HUES64 (cell line): Measurements from ENCODE around the gene KIF18A.

Source experiments
- H3K27ac ChIP-seq: 2 replicates; pipeline ENCODE4 v1.7.0; 2013; ENCODE audit warnings: low read depth, low read length, inconsistent platforms
- H3K27me3 ChIP-seq: 2 replicates; pipeline ENCODE4 v1.6.1; 2013; ENCODE audit warnings: mild to moderate bottlenecking, low read length; ENCODE audit not compliant: insufficient read depth
- H3K36me3 ChIP-seq: 2 replicates; pipeline ENCODE4 v1.6.1; 2013; ENCODE audit warnings: mild to moderate bottlenecking, low read length; ENCODE audit not compliant: insufficient read depth
- H3K4me1 ChIP-seq: 2 replicates; pipeline ENCODE4 v1.6.1; 2013; ENCODE audit warnings: mild to moderate bottlenecking, low read length, moderate library complexity; ENCODE audit not compliant: insufficient read depth
- H3K4me3 ChIP-seq: 2 replicates; pipeline ENCODE4 v1.5.1; 2013; ENCODE audit warnings: mild to moderate bottlenecking, low read length, moderate library complexity
- H3K9ac ChIP-seq: 2 replicates; pipeline ENCODE4 v1.6.1; 2013; ENCODE audit warnings: mild to moderate bottlenecking, low read depth, low read length
- H3K9me3 ChIP-seq: 2 replicates; pipeline ENCODE4 v1.6.1; 2013; ENCODE audit warnings: low read depth, low read length; ENCODE audit not compliant: insufficient read depth
- WGBS: fragments of 150-250, 120-280 bp; methylation state at CpG from one replicate; pipeline ENCODE4 v1.1.7; 2013; ENCODE audit warnings: missing lambda C conversion rate; 5-methylcytosine and 5-hydroxymethylcytosine counted together

The KIF18A gene

GRCh38 chr11:27996066-27996465 lies 111.9 kb downstream of the KIF18A start:
- no peak overlapping the region for H3K27ac ChIP-seq
- H3K4me1 ChIP-seq = no peaks in the 10 kb centered on the region
- no CpG with 5 or more reads among the region's 2 CpGs for WGBS

GRCh38 chr11:27995083-27995482 lies 112.9 kb downstream of the KIF18A start:
- WGBS = 88% methylated on average over 3 of the region's 3 CpGs
- H3K27ac ChIP-seq = no peak overlapping the region

More at GRCh38 chr11:27996066-27996465, 111.9 kb downstream of the KIF18A start:
- H3K4me3 ChIP-seq = no peak overlapping the region
- H3K9ac ChIP-seq = no peak overlapping the region
- H3K27me3 ChIP-seq = no peaks in the 10 kb centered on the region
- peaks cover 23% of the 10 kb centered on the region for H3K9me3 ChIP-seq
- H3K36me3 ChIP-seq = no peaks in the 10 kb centered on the region

GRCh38 chr11:27991736-27992135 lies 116.2 kb downstream of the KIF18A start:
- 76% methylated on average over 1 of the region's 1 CpG for WGBS

More at GRCh38 chr11:27995083-27995482, 112.9 kb downstream of the KIF18A start:
- H3K4me3 ChIP-seq = no peak overlapping the region
- no peak overlapping the region for H3K9ac ChIP-seq
- peaks cover 14% of the 10 kb centered on the region for H3K9me3 ChIP-seq
- H3K4me1 ChIP-seq = no peaks in the 10 kb centered on the region
- no peaks in the 10 kb centered on the region for H3K27me3 ChIP-seq
- H3K36me3 ChIP-seq = no peaks in the 10 kb centered on the region

GRCh38 chr11:27977527-27977926 lies 130.4 kb downstream of the KIF18A start:
- Histone ChIP-seq H3K9ac (no peak overlapping the region), H3K27ac (no peak overlapping the region), H3K4me1 (no peaks in the 10 kb centered on the region), H3K9me3 (no peaks in the 10 kb centered on the region), H3K36me3 (no peaks in the 10 kb centered on the region), H3K27me3 (no peaks in the 10 kb centered on the region), H3K4me3 (no peak overlapping the region)
- whole genome bisulfite sequencing = 96% methylated on average over 2 of the region's 2 CpGs

More at GRCh38 chr11:27991736-27992135, 116.2 kb downstream of the KIF18A start:
- Histone ChIP-seq H3K4me1 (no peaks in the 10 kb centered on the region), H3K27ac (no peak overlapping the region), H3K4me3 (no peak overlapping the region), H3K9ac (no peak overlapping the region), H3K27me3 (no peaks in the 10 kb centered on the region), H3K36me3 (no peaks in the 10 kb centered on the region), H3K9me3 (no peaks in the 10 kb centered on the region)

- 99% methylated on average over 3 of the region's 3 CpGs for WGBS
- no peak overlapping the region for H3K27ac ChIP-seq
- no peak overlapping the region for H3K9ac ChIP-seq
- H3K4me3 ChIP-seq = no peak overlapping the region
- H3K4me1 ChIP-seq = no peaks in the 10 kb centered on the region
- no peaks in the 10 kb centered on the region for H3K9me3 ChIP-seq
- no peaks in the 10 kb centered on the region for H3K36me3 ChIP-seq
- H3K27me3 ChIP-seq = no peaks in the 10 kb centered on the region
Measured at GRCh38 chr11:27977031-27977430, 130.9 kb downstream of the KIF18A start.

- H3K9me3 ChIP-seq = no peaks in the 10 kb centered on the region
- H3K9ac ChIP-seq = no peak overlapping the region
- H3K27me3 ChIP-seq = no peaks in the 10 kb centered on the region
- H3K4me1 ChIP-seq = no peaks in the 10 kb centered on the region
- H3K27ac ChIP-seq = no peak overlapping the region
- H3K4me3 ChIP-seq = no peak overlapping the region
- WGBS = 94% methylated on average over 4 of the region's 4 CpGs
- no peaks in the 10 kb centered on the region for H3K36me3 ChIP-seq
Measured at GRCh38 chr11:27976262-27976661, 131.7 kb downstream of the KIF18A start.

- no peaks in the 10 kb centered on the region for H3K9me3 ChIP-seq
- no peak overlapping the region for H3K4me3 ChIP-seq
- no peaks in the 10 kb centered on the region for H3K27me3 ChIP-seq
- H3K36me3 ChIP-seq = no peaks in the 10 kb centered on the region
- H3K4me1 ChIP-seq = no peaks in the 10 kb centered on the region
- WGBS = 91% methylated on average over 4 of the region's 4 CpGs
- H3K27ac ChIP-seq = no peak overlapping the region
- H3K9ac ChIP-seq = no peak overlapping the region
Measured at GRCh38 chr11:27973851-27974536, 134.0 kb downstream of the KIF18A start.

GRCh38 chr11:27972522-27973170 lies 135.3 kb downstream of the KIF18A start:
- 90% methylated on average over 4 of the region's 5 CpGs for WGBS
- Histone ChIP-seq H3K4me3 (no peak overlapping the region), H3K4me1 (no peaks in the 10 kb centered on the region), H3K27ac (no peak overlapping the region), H3K27me3 (no peaks in the 10 kb centered on the region), H3K36me3 (no peaks in the 10 kb centered on the region), H3K9ac (no peak overlapping the region), H3K9me3 (no peaks in the 10 kb centered on the region)

GRCh38 chr11:27971171-27971570 lies 136.8 kb downstream of the KIF18A start:
- no peak overlapping the region for H3K9ac ChIP-seq
- no peaks in the 10 kb centered on the region for H3K27me3 ChIP-seq
- peaks cover 9% of the 10 kb centered on the region for H3K4me1 ChIP-seq
- H3K36me3 ChIP-seq = no peaks in the 10 kb centered on the region
- no peaks in the 10 kb centered on the region for H3K9me3 ChIP-seq
- H3K4me3 ChIP-seq = no peak overlapping the region
- no peak overlapping the region for H3K27ac ChIP-seq
- 92% methylated on average over 3 of the region's 3 CpGs for WGBS
